Activated CD8-positive, alpha-beta T cell treated with anti-CD3 and anti-CD28 coated beads for 36 hours (primary cell): ENCODE results near the gene ARF6. TPM values are rescaled to one million over a fixed set of nuclear protein-coding genes. Genes with fewer than 3 reads are reported as not detected.

Experiments
- ATAC-seq: fragments of 200-7000 bp; cut with Tn5 transposase; one replicate; pipeline ENCODE4 v1.10.0; 2021; ENCODE audit warnings: mild to moderate bottlenecking, moderate library complexity
- CTCF ChIA-PET: fragments of 350-600 bp; sonication (Branson Sonifier 250); formaldehyde crosslinking; loops from one replicate; lab custom pipeline; 2021; ENCODE audit warnings: antibody characterized with exemption; lab: Charles Lee
- POLR2A ChIA-PET: fragments of 350-600 bp; sonication (Branson Sonifier 250); formaldehyde crosslinking; loops from one replicate; lab custom pipeline; 2021; ENCODE audit warnings: antibody characterized with exemption; lab: Charles Lee
- DNase-seq: peaks from one replicate; pipeline ENCODE4 v3.0.0-alpha.2; 2020
- H3K27ac Mint-ChIP-seq: one replicate; pipeline ENCODE4 v1.8.0; 2021; ENCODE audit warnings: mild to moderate bottlenecking, mixed read lengths
- H3K27me3 Mint-ChIP-seq: one replicate; pipeline ENCODE4 v1.8.0; 2021; ENCODE audit warnings: mixed read lengths
- H3K36me3 Mint-ChIP-seq: one replicate; pipeline ENCODE4 v1.8.0; 2021; ENCODE audit warnings: low read depth, mixed read lengths
- H3K4me1 Mint-ChIP-seq: one replicate; pipeline ENCODE4 v1.8.0; 2021; ENCODE audit warnings: low read depth, mixed read lengths
- H3K4me3 Mint-ChIP-seq: one replicate; pipeline ENCODE4 v1.8.0; 2021; ENCODE audit warnings: mild to moderate bottlenecking, moderate library complexity, mixed read lengths
- H3K9me3 Mint-ChIP-seq: one replicate; pipeline ENCODE4 v1.8.0; 2021; ENCODE audit warnings: mixed read lengths
- intact Hi-C: fragments of 100-400 bp; cut with micrococcal nuclease; formaldehyde crosslinking; loops from one replicate; pipeline ENCODE4 v1.10.0; 2022
- total RNA-seq, 2 experiments: library from RNA; stranded (reverse); gene quantifications; one replicate each; pipeline ENCODE4 v1.2.3, GENCODE V29; 2021
- TF ChIP-seq, protein P1 (sequence below): fragments of 200-600 bp; IDR thresholded peaks from one replicate; pipeline ENCODE4 v1.8.0; 2022; ENCODE audit warnings: antibody characterized with exemption, mild to moderate bottlenecking

ARF6 gene
- total RNA-seq, 2 experiments from 2014 or later: 170 TPM

DNA sequence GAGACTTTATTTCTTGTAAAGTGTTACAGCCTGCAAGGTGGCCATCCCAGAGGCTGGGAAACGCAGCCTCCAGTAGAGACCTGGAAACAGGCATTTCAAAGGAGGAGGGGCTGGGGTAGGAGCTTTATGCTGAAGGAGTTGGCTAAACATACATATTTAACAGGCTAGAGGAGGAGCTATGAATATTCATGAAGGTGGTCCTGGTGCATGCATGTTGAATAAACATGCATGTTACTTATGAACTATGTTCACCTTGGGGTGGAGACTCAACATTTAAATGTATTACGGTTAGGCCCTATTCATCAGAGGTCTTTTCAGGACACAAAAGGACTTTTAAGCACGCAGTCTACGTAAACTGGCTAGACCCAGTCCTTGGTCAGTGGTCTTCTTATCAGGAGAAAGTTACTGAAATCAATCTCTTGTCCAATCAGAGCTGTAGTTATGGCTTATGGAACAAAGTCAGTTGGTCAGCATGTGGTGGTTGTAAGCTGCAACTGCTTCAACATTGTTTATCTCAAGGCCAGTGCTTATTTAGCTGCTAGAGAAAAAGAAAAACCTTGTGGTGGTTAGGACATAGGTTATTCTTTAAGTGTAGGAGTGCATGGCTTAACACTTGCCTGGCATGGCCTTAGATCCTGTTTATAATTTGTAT lies 11.4 kb upstream of the ARF6 start:
- intact Hi-C loops: no loop called here

GRCh38 chr14:49882826-49883694 lies 9.8 kb upstream of the ARF6 start:
- TF ChIP-seq, protein P1, sequence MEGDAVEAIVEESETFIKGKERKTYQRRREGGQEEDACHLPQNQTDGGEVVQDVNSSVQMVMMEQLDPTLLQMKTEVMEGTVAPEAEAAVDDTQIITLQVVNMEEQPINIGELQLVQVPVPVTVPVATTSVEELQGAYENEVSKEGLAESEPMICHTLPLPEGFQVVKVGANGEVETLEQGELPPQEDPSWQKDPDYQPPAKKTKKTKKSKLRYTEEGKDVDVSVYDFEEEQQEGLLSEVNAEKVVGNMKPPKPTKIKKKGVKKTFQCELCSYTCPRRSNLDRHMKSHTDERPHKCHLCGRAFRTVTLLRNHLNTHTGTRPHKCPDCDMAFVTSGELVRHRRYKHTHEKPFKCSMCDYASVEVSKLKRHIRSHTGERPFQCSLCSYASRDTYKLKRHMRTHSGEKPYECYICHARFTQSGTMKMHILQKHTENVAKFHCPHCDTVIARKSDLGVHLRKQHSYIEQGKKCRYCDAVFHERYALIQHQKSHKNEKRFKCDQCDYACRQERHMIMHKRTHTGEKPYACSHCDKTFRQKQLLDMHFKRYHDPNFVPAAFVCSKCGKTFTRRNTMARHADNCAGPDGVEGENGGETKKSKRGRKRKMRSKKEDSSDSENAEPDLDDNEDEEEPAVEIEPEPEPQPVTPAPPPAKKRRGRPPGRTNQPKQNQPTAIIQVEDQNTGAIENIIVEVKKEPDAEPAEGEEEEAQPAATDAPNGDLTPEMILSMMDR: no peak
- intact Hi-C loops: no loop called here
- ATAC-seq (no peak), DNase-seq (no peak)
- no peaks in the 10 kb centered on the region for H3K36me3 Mint-ChIP-seq
- peaks cover 18% of the 10 kb centered on the region for H3K4me1 Mint-ChIP-seq
- no peaks in the 10 kb centered on the region for H3K27me3 Mint-ChIP-seq
- ChIA-PET POLR2A (interaction anchor here (3.4 kb wide), 1 partner anchor 10 kb away, joined by 16 read pairs; the partner anchor contains the start of gene ARF6), CTCF (interaction anchor here (1.7 kb wide), 1 partner anchor 25 kb away, joined by 3 read pairs; no protein-coding TSS in a partner anchor)
- peak overlapping the region; percentile 14 for H3K27ac Mint-ChIP-seq
- no peak overlapping the region for H3K4me3 Mint-ChIP-seq
- no peaks in the 10 kb centered on the region for H3K9me3 Mint-ChIP-seq

More for the DNA sequence above, 11.4 kb upstream of the ARF6 start:
- Mint-ChIP-seq H3K4me3 (no peak overlapping the region), H3K4me1 (peaks cover 18% of the 10 kb centered on the region), H3K36me3 (no peaks in the 10 kb centered on the region), H3K27ac (no peak overlapping the region), H3K27me3 (no peaks in the 10 kb centered on the region), H3K9me3 (no peaks in the 10 kb centered on the region)
- DNase-seq (no peak), ATAC-seq (no peak)
- TF ChIP-seq, protein P1: no peak
- POLR2A ChIA-PET: interaction anchor here (0.6 to 3.4 kb wide), 4 partner anchors 11 to 157 kb away, joined by 3 to 16 read pairs (median 4); partner anchors contain the start of gene ARF6
- CTCF ChIA-PET: interaction anchor here (0.8 to 2.5 kb wide), 7 partner anchors 16 to 223 kb away, joined by 3 to 11 read pairs (median 3); no protein-coding TSS in a partner anchor

- Mint-ChIP-seq H3K27me3 (no peaks in the 10 kb centered on the region), H3K4me1 (peaks cover 8% of the 10 kb centered on the region), H3K36me3 (peaks cover 6% of the 10 kb centered on the region), H3K4me3 (no peak overlapping the region), H3K27ac (peak overlapping the region; percentile 27), H3K9me3 (no peaks in the 10 kb centered on the region)
- TF ChIP-seq, protein P1: no peak
- ATAC-seq (no peak), DNase-seq (no peak)
- intact Hi-C loops: no loop called here
- POLR2A ChIA-PET: interaction anchor here (1.9 kb wide), 1 partner anchor 25 kb away, joined by 4 read pairs; no protein-coding TSS in a partner anchor
- CTCF ChIA-PET: no interaction called here
These were observed 6.4 kb upstream of the ARF6 start for GRCh38 chr14:49886523-49886922.

- intact Hi-C loops: no loop called here
- H3K36me3 Mint-ChIP-seq: peaks cover 18% of the 10 kb centered on the region
- no peaks in the 10 kb centered on the region for H3K27me3 Mint-ChIP-seq
- TF ChIP-seq, protein P1: no peak
- H3K4me3 Mint-ChIP-seq: no peak overlapping the region
- CTCF ChIA-PET: interaction anchor here (0.6 to 1.3 kb wide), 3 partner anchors 9 to 216 kb away, joined by 4 to 13 read pairs (median 6); no protein-coding TSS in a partner anchor
- POLR2A ChIA-PET: interaction anchor here (0.8 to 2.6 kb wide), 2 partner anchors 84 to 113 kb away, joined by 3 to 8 read pairs; no protein-coding TSS in a partner anchor
- ATAC-seq (no peak), DNase-seq (no peak)
- no peaks in the 10 kb centered on the region for H3K9me3 Mint-ChIP-seq
- H3K27ac Mint-ChIP-seq: no peak overlapping the region
- peaks cover 4% of the 10 kb centered on the region for H3K4me1 Mint-ChIP-seq
These were observed 4.6 kb upstream of the ARF6 start for GRCh38 chr14:49888293-49888692.
